ENCODE results near the gene TMEM266.
A peak's percentile ranks its signal among the peaks of the same experiment; 100 is the strongest.

Gene TMEM266

DNA sequence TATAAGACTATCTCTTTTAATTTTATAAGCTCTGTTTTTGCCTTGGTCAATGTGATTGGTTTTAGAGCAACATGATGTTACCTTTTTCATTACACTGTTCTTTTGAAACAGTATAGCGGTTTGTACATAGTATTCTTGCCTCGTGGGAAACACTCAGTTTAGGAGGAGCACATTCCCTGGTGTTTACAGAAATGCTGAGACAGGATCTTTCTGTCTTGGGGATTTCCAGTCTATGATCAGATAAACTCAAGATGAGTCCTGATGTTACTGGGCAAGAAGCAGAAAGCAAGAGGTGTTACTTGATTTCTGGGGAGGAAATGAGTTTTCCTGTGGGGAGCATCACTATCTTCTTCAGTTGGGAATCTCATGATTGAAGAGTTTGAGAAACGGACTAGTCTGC is 2.5 kb downstream of the TMEM266 start:
- H3K9me3 ChIP-seq (replicated peaks in 1 of 2; ENCODE audit: control insufficient read depth in 2 of 2, insufficient read depth in 1 of 2, low read depth in 1 of 2, low read length in 2 of 2) = no peaks in the 10 kb centered on the region
- H3K4ac ChIP-seq (ENCODE audit: low read length) = no peak overlapping the region
- no peak overlapping the region for H3K27ac ChIP-seq (replicated peaks; ENCODE audit: low read length)
- H4K8ac ChIP-seq (ENCODE audit: low read depth, low read length) = no peak overlapping the region
- H3K36me3 ChIP-seq (replicated peaks in 1 of 2; ENCODE audit: control insufficient read depth in 2 of 2, insufficient read depth in 2 of 2, low read length in 2 of 2) = no peaks in the 10 kb centered on the region
- H2BK15ac ChIP-seq (ENCODE audit: low read length) = no peak overlapping the region
- no peak overlapping the region for H3K14ac ChIP-seq (ENCODE audit: low read length)
- no peak overlapping the region for H2AK5ac ChIP-seq (ENCODE audit: low read depth, low read length)
- no CpG with 5 or more reads among the region's 3 CpGs for WGBS, 2 donors (ENCODE audit: extremely low coverage in 2 of 2, insufficient read length in 2 of 2, insufficient replicate concordance in 1 of 2)
- no peak overlapping the region for H3K18ac ChIP-seq (ENCODE audit: low read length)
- H3K4me2 ChIP-seq (ENCODE audit: insufficient read depth, low read length, poor library complexity, severe bottlenecking) = no peak overlapping the region
- H2AFZ ChIP-seq (ENCODE audit: low read length) = no peak overlapping the region
- no peak overlapping the region for H3K9ac ChIP-seq (ENCODE audit: low read depth, low read length, poor library complexity)
- H2BK120ac ChIP-seq (ENCODE audit: low read depth, low read length) = no peak overlapping the region
- no peak overlapping the region for H3K23ac ChIP-seq (ENCODE audit: low read depth, low read length, poor library complexity)
- no peak overlapping the region for H3K4me3 ChIP-seq (ENCODE audit: low read length in 2 of 2)
- H3K27me3 ChIP-seq (ENCODE audit: control insufficient read depth in 3 of 3, insufficient read depth in 3 of 3, low read depth in 1 of 3, low read length in 3 of 3) = peaks cover 3 to 84% (median 14%) of the 10 kb centered on the region in 3 experiments
- no peak overlapping the region for H4K91ac ChIP-seq (ENCODE audit: low read depth, low read length, poor library complexity)
- no peak overlapping the region for H2BK5ac ChIP-seq (ENCODE audit: low read length)
- no peaks in the 10 kb centered on the region for H3K79me1 ChIP-seq (ENCODE audit: low read depth, low read length)
- peaks cover 6 to 11% of the 10 kb centered on the region in 2 donors for H3K4me1 ChIP-seq (ENCODE audit: control insufficient read depth in 2 of 2, insufficient read depth in 1 of 2, low read depth in 1 of 2, low read length in 2 of 2)
- H2BK12ac ChIP-seq (ENCODE audit: low read length) = no peak overlapping the region
- DNase-seq (ENCODE audit: low spot score) = no peak

DNA sequence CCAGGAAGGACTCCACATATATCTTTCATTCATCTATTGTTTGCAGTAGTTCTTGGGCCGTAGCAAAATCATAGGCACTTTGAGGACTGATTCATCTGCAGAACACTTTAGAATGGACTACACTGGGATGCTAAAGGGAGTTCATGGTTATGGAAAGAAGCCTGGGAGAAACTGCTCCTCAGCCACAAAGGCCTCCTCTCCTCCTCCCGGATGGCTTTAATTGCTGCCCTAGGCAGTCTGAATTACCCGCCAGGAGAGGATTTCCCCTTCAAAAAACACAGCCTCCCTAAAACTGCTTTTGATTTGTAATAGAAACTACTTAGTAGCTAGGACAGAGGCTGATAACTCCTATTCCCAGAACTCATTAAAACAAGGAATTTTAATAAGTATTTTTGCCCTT is 4.6 kb downstream of the TMEM266 start:
- Histone ChIP-seq H2AFZ (ENCODE audit: low read length) (no peak overlapping the region), H3K18ac (ENCODE audit: low read length) (no peak overlapping the region), H3K36me3 (replicated peaks in 1 of 2; ENCODE audit: control insufficient read depth in 2 of 2, insufficient read depth in 2 of 2, low read length in 2 of 2) (no peaks in the 10 kb centered on the region), H2BK120ac (ENCODE audit: low read depth, low read length) (no peak overlapping the region), H2BK12ac (ENCODE audit: low read length) (no peak overlapping the region), H2BK15ac (ENCODE audit: low read length) (no peak overlapping the region), H3K9me3 (replicated peaks in 1 of 2; ENCODE audit: control insufficient read depth in 2 of 2, insufficient read depth in 1 of 2, low read depth in 1 of 2, low read length in 2 of 2) (no peaks in the 10 kb centered on the region), H3K27ac (replicated peaks; ENCODE audit: low read length) (no peak overlapping the region), H2BK5ac (ENCODE audit: low read length) (no peak overlapping the region), H3K14ac (ENCODE audit: low read length) (no peak overlapping the region), H3K4me2 (ENCODE audit: insufficient read depth, low read length, poor library complexity, severe bottlenecking) (no peak overlapping the region), H3K9ac (ENCODE audit: low read depth, low read length, poor library complexity) (no peak overlapping the region), H3K27me3 (ENCODE audit: control insufficient read depth in 3 of 3, insufficient read depth in 3 of 3, low read depth in 1 of 3, low read length in 3 of 3) (peaks cover 3 to 79% (median 14%) of the 10 kb centered on the region in 3 experiments), H3K79me1 (ENCODE audit: low read depth, low read length) (no peaks in the 10 kb centered on the region), H3K4ac (ENCODE audit: low read length) (no peak overlapping the region), H3K4me1 (ENCODE audit: control insufficient read depth in 2 of 2, insufficient read depth in 1 of 2, low read depth in 1 of 2, low read length in 2 of 2) (peaks cover 0 to 9% of the 10 kb centered on the region in 2 donors), H2AK5ac (ENCODE audit: low read depth, low read length) (no peak overlapping the region), H4K91ac (ENCODE audit: low read depth, low read length, poor library complexity) (no peak overlapping the region), H3K23ac (ENCODE audit: low read depth, low read length, poor library complexity) (no peak overlapping the region), H4K8ac (ENCODE audit: low read depth, low read length) (no peak overlapping the region), H3K4me3 (ENCODE audit: low read length in 2 of 2) (no peak overlapping the region)
- no peak for DNase-seq (ENCODE audit: low spot score)
- no CpG with 5 or more reads among the region's 3 CpGs for WGBS, 2 donors (ENCODE audit: extremely low coverage in 2 of 2, insufficient read length in 2 of 2, insufficient replicate concordance in 1 of 2)

DNA sequence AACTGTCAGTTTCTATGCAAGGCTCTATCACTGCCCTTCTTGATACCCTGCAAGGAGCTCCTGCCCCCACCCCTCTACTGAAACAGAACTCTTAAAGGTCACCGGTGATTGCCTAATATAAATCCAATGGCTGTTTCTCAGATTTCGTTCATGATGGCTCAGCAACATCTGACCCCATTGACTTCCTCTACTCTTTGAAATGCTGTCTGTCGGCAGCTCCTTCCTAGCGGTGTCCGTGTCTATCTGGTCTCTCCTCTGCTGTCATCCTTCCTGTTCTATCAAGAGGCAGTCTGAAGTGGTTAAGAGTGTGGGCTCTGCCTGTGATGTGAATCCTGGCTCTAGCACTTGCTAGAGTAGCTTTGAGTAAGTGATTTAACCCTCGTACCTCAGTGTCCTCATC is 5.5 kb downstream of the TMEM266 start:
- DNase-seq (ENCODE audit: low spot score) = no peak
- Histone ChIP-seq H2AK5ac (ENCODE audit: low read depth, low read length) (no peak overlapping the region), H2BK5ac (ENCODE audit: low read length) (no peak overlapping the region), H3K9ac (ENCODE audit: low read depth, low read length, poor library complexity) (no peak overlapping the region), H3K4me2 (ENCODE audit: insufficient read depth, low read length, poor library complexity, severe bottlenecking) (no peak overlapping the region), H2BK12ac (ENCODE audit: low read length) (no peak overlapping the region), H2AFZ (ENCODE audit: low read length) (no peak overlapping the region), H3K14ac (ENCODE audit: low read length) (no peak overlapping the region), H3K23ac (ENCODE audit: low read depth, low read length, poor library complexity) (no peak overlapping the region), H3K36me3 (replicated peaks in 1 of 2; ENCODE audit: control insufficient read depth in 2 of 2, insufficient read depth in 2 of 2, low read length in 2 of 2) (no peaks in the 10 kb centered on the region), H3K4me1 (ENCODE audit: control insufficient read depth in 2 of 2, insufficient read depth in 1 of 2, low read depth in 1 of 2, low read length in 2 of 2) (peaks cover 0 to 9% of the 10 kb centered on the region in 2 donors), H3K27ac (replicated peaks; ENCODE audit: low read length) (no peak overlapping the region), H2BK15ac (ENCODE audit: low read length) (no peak overlapping the region), H3K18ac (ENCODE audit: low read length) (no peak overlapping the region), H4K8ac (ENCODE audit: low read depth, low read length) (no peak overlapping the region), H3K9me3 (replicated peaks in 1 of 2; ENCODE audit: control insufficient read depth in 2 of 2, insufficient read depth in 1 of 2, low read depth in 1 of 2, low read length in 2 of 2) (no peaks in the 10 kb centered on the region), H4K91ac (ENCODE audit: low read depth, low read length, poor library complexity) (no peak overlapping the region), H3K4ac (ENCODE audit: low read length) (no peak overlapping the region), H3K4me3 (ENCODE audit: low read length in 2 of 2) (no peak overlapping the region), H3K79me1 (ENCODE audit: low read depth, low read length) (no peaks in the 10 kb centered on the region), H3K27me3 (ENCODE audit: control insufficient read depth in 3 of 3, insufficient read depth in 3 of 3, low read depth in 1 of 3, low read length in 3 of 3) (peaks cover 2 to 75% (median 10%) of the 10 kb centered on the region in 3 experiments), H2BK120ac (ENCODE audit: low read depth, low read length) (no peak overlapping the region)
- no CpG with 5 or more reads among the region's 6 CpGs for WGBS, 2 donors (ENCODE audit: extremely low coverage in 2 of 2, insufficient read length in 2 of 2, insufficient replicate concordance in 1 of 2)

DNA sequence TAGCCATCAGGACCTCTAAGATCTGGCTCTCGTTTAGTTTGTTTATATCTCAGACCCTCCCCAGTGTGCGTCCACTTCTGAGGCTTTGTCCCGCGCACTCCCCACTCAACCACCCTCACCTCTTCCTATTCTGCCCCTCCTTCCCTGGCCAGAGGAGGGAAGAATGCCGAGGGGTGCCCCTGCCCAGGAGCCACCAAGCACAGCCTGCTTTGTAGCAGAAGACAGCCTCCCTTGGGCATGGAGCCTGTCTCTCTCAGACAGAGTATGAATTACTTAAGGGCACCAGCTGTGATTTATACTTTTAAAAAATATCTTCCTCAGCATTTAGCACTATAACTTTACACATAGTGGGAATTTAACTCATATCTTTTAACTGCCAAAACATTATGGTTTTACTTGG is 6.0 kb downstream of the TMEM266 start:
- H3K18ac ChIP-seq (ENCODE audit: low read length) = no peak overlapping the region
- no peak overlapping the region for H3K4me2 ChIP-seq (ENCODE audit: insufficient read depth, low read length, poor library complexity, severe bottlenecking)
- no CpG with 5 or more reads among the region's 5 CpGs for WGBS, 2 donors (ENCODE audit: extremely low coverage in 2 of 2, insufficient read length in 2 of 2, insufficient replicate concordance in 1 of 2)

More for the DNA sequence above, 6.0 kb downstream of the TMEM266 start:
- no peak overlapping the region for H2BK5ac ChIP-seq (ENCODE audit: low read length)
- H2BK15ac ChIP-seq (ENCODE audit: low read length) = no peak overlapping the region
- H3K9me3 ChIP-seq (replicated peaks in 1 of 2; ENCODE audit: control insufficient read depth in 2 of 2, insufficient read depth in 1 of 2, low read depth in 1 of 2, low read length in 2 of 2) = no peaks in the 10 kb centered on the region
- H2BK120ac ChIP-seq (ENCODE audit: low read depth, low read length) = no peak overlapping the region
- no peak overlapping the region for H3K9ac ChIP-seq (ENCODE audit: low read depth, low read length, poor library complexity)
- H3K27me3 ChIP-seq (ENCODE audit: control insufficient read depth in 3 of 3, insufficient read depth in 3 of 3, low read depth in 1 of 3, low read length in 3 of 3) = peaks cover 0 to 73% (median 5%) of the 10 kb centered on the region in 3 experiments
- H3K14ac ChIP-seq (ENCODE audit: low read length) = peak overlapping the region; percentile 47
- no peaks in the 10 kb centered on the region for H3K79me1 ChIP-seq (ENCODE audit: low read depth, low read length)
- H3K36me3 ChIP-seq (replicated peaks in 1 of 2; ENCODE audit: control insufficient read depth in 2 of 2, insufficient read depth in 2 of 2, low read length in 2 of 2) = no peaks in the 10 kb centered on the region
- H3K4ac ChIP-seq (ENCODE audit: low read length) = no peak overlapping the region
- H4K91ac ChIP-seq (ENCODE audit: low read depth, low read length, poor library complexity) = no peak overlapping the region
- H3K27ac ChIP-seq (replicated peaks; ENCODE audit: low read length) = no peak overlapping the region
- no peak overlapping the region for H4K8ac ChIP-seq (ENCODE audit: low read depth, low read length)
- DNase-seq (ENCODE audit: low spot score) = no peak
- H3K4me3 ChIP-seq (ENCODE audit: low read length in 2 of 2) = no peak overlapping the region
- H3K23ac ChIP-seq (ENCODE audit: low read depth, low read length, poor library complexity) = no peak overlapping the region
- no peak overlapping the region for H2BK12ac ChIP-seq (ENCODE audit: low read length)
- H2AK5ac ChIP-seq (ENCODE audit: low read depth, low read length) = no peak overlapping the region
- no peak overlapping the region for H2AFZ ChIP-seq (ENCODE audit: low read length)
- H3K4me1 ChIP-seq (ENCODE audit: control insufficient read depth in 2 of 2, insufficient read depth in 1 of 2, low read depth in 1 of 2, low read length in 2 of 2) = peaks cover 0 to 6% of the 10 kb centered on the region in 2 donors

Measured in neuronal stem cell (in vitro differentiated cells).